ENCODE results near the gene AP1G2.
"Not testable (repeated sequence)": the region's sequence is repeated elsewhere in the genome, so short reads cannot be mapped to it uniquely, and the experiment has no call there.

The AP1G2 gene

GRCh38 chr14:23542261-23542660 is 25.3 kb downstream of the AP1G2 start:
- Histone ChIP-seq H3K9me3 (ENCODE audit: low read depth, low read length) (no peaks in the 10 kb centered on the region), H3K27ac (no peak overlapping the region), H3K4me3 (no peak overlapping the region), H3K9ac (ENCODE audit: insufficient read length) (no peak overlapping the region), H3K36me3 (ENCODE audit: insufficient read depth, low read length) (no peaks in the 10 kb centered on the region)
- no peak for DNase-seq (ENCODE audit: low read depth, low spot score)
- TF ChIP-seq FOXP2 (optimal IDR thresholded peaks at IDR 0.05; ENCODE audit: control extremely low read depth, extremely low read length, insufficient read depth) (no peak), EZH2 (IDR thresholded peaks at IDR 0.05) (no peak), POLR2AphosphoS5 (IDR thresholded peaks at IDR 0.05; ENCODE audit: borderline replicate concordance, low read depth, low read length) (no peak)

GRCh38 chr14:23540141-23540469 is 27.5 kb downstream of the AP1G2 start:
- no peak overlapping the region for H3K9ac ChIP-seq (ENCODE audit: insufficient read length)
- TF ChIP-seq POLR2AphosphoS5 (IDR thresholded peaks at IDR 0.05; ENCODE audit: borderline replicate concordance, low read depth, low read length) = no peak
- TF ChIP-seq FOXP2 (optimal IDR thresholded peaks at IDR 0.05; ENCODE audit: control extremely low read depth, extremely low read length, insufficient read depth) = no peak
- TF ChIP-seq EZH2 (IDR thresholded peaks at IDR 0.05) = no peak
- no peaks in the 10 kb centered on the region for H3K9me3 ChIP-seq (ENCODE audit: low read depth, low read length)
- no peak overlapping the region for H3K4me3 ChIP-seq
- no peak overlapping the region for H3K27ac ChIP-seq
- DNase-seq (ENCODE audit: low read depth, low spot score) = no peak
- no peaks in the 10 kb centered on the region for H3K36me3 ChIP-seq (ENCODE audit: insufficient read depth, low read length)

GRCh38 chr14:23539248-23540140 is 28.1 kb downstream of the AP1G2 start:
- Histone ChIP-seq H3K4me3 (no peak overlapping the region), H3K9me3 (ENCODE audit: low read depth, low read length) (no peaks in the 10 kb centered on the region), H3K9ac (ENCODE audit: insufficient read length) (no peak overlapping the region), H3K36me3 (ENCODE audit: insufficient read depth, low read length) (no peaks in the 10 kb centered on the region), H3K27ac (no peak overlapping the region)
- TF ChIP-seq EZH2 (IDR thresholded peaks at IDR 0.05) (no peak), POLR2AphosphoS5 (IDR thresholded peaks at IDR 0.05; ENCODE audit: borderline replicate concordance, low read depth, low read length) (no peak), FOXP2 (optimal IDR thresholded peaks at IDR 0.05; ENCODE audit: control extremely low read depth, extremely low read length, insufficient read depth) (no peak)
- no peak for DNase-seq (ENCODE audit: low read depth, low spot score)

- H3K27ac ChIP-seq = no peak overlapping the region
- H3K9me3 ChIP-seq (ENCODE audit: low read depth, low read length) = no peaks in the 10 kb centered on the region
- no peak overlapping the region for H3K4me3 ChIP-seq
- no peak overlapping the region for H3K9ac ChIP-seq (ENCODE audit: insufficient read length)
- TF ChIP-seq POLR2AphosphoS5 (IDR thresholded peaks at IDR 0.05; ENCODE audit: borderline replicate concordance, low read depth, low read length) (no peak), FOXP2 (optimal IDR thresholded peaks at IDR 0.05; ENCODE audit: control extremely low read depth, extremely low read length, insufficient read depth) (no peak), EZH2 (IDR thresholded peaks at IDR 0.05) (no peak)
- no peak for DNase-seq (ENCODE audit: low read depth, low spot score)
- no peaks in the 10 kb centered on the region for H3K36me3 ChIP-seq (ENCODE audit: insufficient read depth, low read length)
Observed at GRCh38 chr14:23538785-23539184, 28.8 kb downstream of the AP1G2 start.

- TF ChIP-seq EZH2 (IDR thresholded peaks at IDR 0.05) = no peak
- TF ChIP-seq FOXP2 (optimal IDR thresholded peaks at IDR 0.05; ENCODE audit: control extremely low read depth, extremely low read length, insufficient read depth) = no peak
- no peak for TF ChIP-seq POLR2AphosphoS5 (IDR thresholded peaks at IDR 0.05; ENCODE audit: borderline replicate concordance, low read depth, low read length)
- Histone ChIP-seq H3K27ac (no peak overlapping the region), H3K9me3 (ENCODE audit: low read depth, low read length) (no peaks in the 10 kb centered on the region), H3K9ac (ENCODE audit: insufficient read length) (no peak overlapping the region), H3K4me3 (no peak overlapping the region), H3K36me3 (ENCODE audit: insufficient read depth, low read length) (no peaks in the 10 kb centered on the region)
- no peak for DNase-seq (ENCODE audit: low read depth, low spot score)
Observed at GRCh38 chr14:23538050-23538718, 29.4 kb downstream of the AP1G2 start.

GRCh38 chr14:23537351-23538049 is 30.1 kb downstream of the AP1G2 start:
- H3K9ac ChIP-seq (ENCODE audit: insufficient read length) = no peak overlapping the region
- DNase-seq (ENCODE audit: low read depth, low spot score) = no peak
- no peaks in the 10 kb centered on the region for H3K9me3 ChIP-seq (ENCODE audit: low read depth, low read length)
- no peak overlapping the region for H3K4me3 ChIP-seq
- no peak for TF ChIP-seq FOXP2 (optimal IDR thresholded peaks at IDR 0.05; ENCODE audit: control extremely low read depth, extremely low read length, insufficient read depth)
- no peaks in the 10 kb centered on the region for H3K36me3 ChIP-seq (ENCODE audit: insufficient read depth, low read length)
- no peak overlapping the region for H3K27ac ChIP-seq

- not testable (repeated sequence) for H3K4me3 ChIP-seq; H3K9ac ChIP-seq (ENCODE audit: insufficient read length); H3K27ac ChIP-seq; H3K36me3 ChIP-seq (ENCODE audit: insufficient read depth, low read length); H3K9me3 ChIP-seq (ENCODE audit: low read depth, low read length); DNase-seq (ENCODE audit: low read depth, low spot score)
Observed at GRCh38 chr14:23536906-23537305, 30.7 kb downstream of the AP1G2 start.

GRCh38 chr14:23536494-23536893 is 31.1 kb downstream of the AP1G2 start:
- H3K9ac ChIP-seq (ENCODE audit: insufficient read length) = no peak overlapping the region
- H3K4me3 ChIP-seq = no peak overlapping the region
- no peaks in the 10 kb centered on the region for H3K36me3 ChIP-seq (ENCODE audit: insufficient read depth, low read length)
- no peaks in the 10 kb centered on the region for H3K9me3 ChIP-seq (ENCODE audit: low read depth, low read length)
- DNase-seq (ENCODE audit: low read depth, low spot score) = no peak
- H3K27ac ChIP-seq = no peak overlapping the region
- TF ChIP-seq POLR2AphosphoS5 (IDR thresholded peaks at IDR 0.05; ENCODE audit: borderline replicate concordance, low read depth, low read length) (no peak), EZH2 (IDR thresholded peaks at IDR 0.05) (no peak), FOXP2 (optimal IDR thresholded peaks at IDR 0.05; ENCODE audit: control extremely low read depth, extremely low read length, insufficient read depth) (no peak)
